Cardiac muscle cell (in vitro differentiated cells and primary cell): ENCODE results near the gene PPIAL4G. TPM values are rescaled to one million over a fixed set of nuclear protein-coding genes. Genes with fewer than 3 reads are reported as not detected.
A peak's percentile ranks its signal among the peaks of the same experiment; 100 is the strongest.
"Not testable (repeated sequence)": the region's sequence is repeated elsewhere in the genome, so short reads cannot be mapped to it uniquely, and the experiment has no call there.

Source experiments
- DNase-seq, 2 donors: peaks; one replicate each; pipeline versions ENCODE4 v3.0.0 to v3.0.0-alpha.2; 2010 to 2017; ENCODE audit warnings: low read depth in 1 of 2, low spot score in 1 of 2
- H3K27ac ChIP-seq: fragments of 200-600 bp; sonication (generic); 2 replicates; pipeline ENCODE4 v1.5.1; 2016
- H3K27me3 ChIP-seq: fragments of 200-600 bp; sonication (generic); 2 replicates; pipeline ENCODE4 v1.6.0; 2016; ENCODE audit warnings: control low read depth
- H3K36me3 ChIP-seq: fragments of 200-600 bp; sonication (generic); 2 replicates; pipeline ENCODE4 v1.5.1; 2016; ENCODE audit warnings: control low read depth
- H3K4me1 ChIP-seq: fragments of 200-600 bp; sonication (generic); 2 replicates; pipeline ENCODE4 v1.8.1; 2017; ENCODE audit warnings: low read depth, mild to moderate bottlenecking, mixed run types
- H3K4me3 ChIP-seq: fragments of 200-600 bp; sonication (generic); 2 replicates; pipeline ENCODE4 v1.5.1; 2016; ENCODE audit warnings: mild to moderate bottlenecking
- H3K9me3 ChIP-seq: fragments of 200-600 bp; sonication (generic); 2 replicates; pipeline ENCODE4 v1.5.1; 2017; ENCODE audit warnings: low read depth, mild to moderate bottlenecking, control low read depth
- CTCF ChIP-seq: IDR thresholded peaks from 2 replicates; pipeline ENCODE4 v1.5.1; 2012; ENCODE audit warnings: low read depth, mild to moderate bottlenecking, low read length
- polyA plus RNA-seq: library from polyadenylated mRNA; unstranded; fragments of >200 nt; fragmentation: Nextera tagmentation; extraction: Ambion mirVana; gene quantifications from 2 replicates; pipeline ENCODE4 v1.2.1, GENCODE V29; 2016
- total RNA-seq: library from RNA; depleted of rRNA; stranded (reverse); fragments of >200 nt; gene quantifications from 2 replicates; pipeline ENCODE4 v1.2.3, GENCODE V29; 2016

Gene PPIAL4G
- total and polyA plus RNA-seq, 2 experiments from 2014 or later = not detected

- H3K36me3 ChIP-seq, H3K9me3 ChIP-seq, H3K4me1 ChIP-seq, H3K27me3 ChIP-seq: not testable (repeated sequence)
- Histone ChIP-seq H3K4me3 (peak overlapping the region; percentile 92), H3K27ac (peak overlapping the region; percentile 76)
- DNase-seq = peak; percentile 9 to 10
Observed at GRCh38 chr1:148458901-148459581, 24.1 kb downstream of the PPIAL4G start.

- not testable (repeated sequence) for H3K27ac ChIP-seq, H3K27me3 ChIP-seq, H3K36me3 ChIP-seq, DNase-seq, H3K4me1 ChIP-seq, H3K9me3 ChIP-seq
- peak overlapping the region; percentile 92 for H3K4me3 ChIP-seq
Observed at GRCh38 chr1:148458398-148458797, 24.7 kb downstream of the PPIAL4G start.

- H3K9me3 ChIP-seq, H3K4me3 ChIP-seq, H3K36me3 ChIP-seq, H3K4me1 ChIP-seq, H3K27me3 ChIP-seq, DNase-seq, H3K27ac ChIP-seq: not testable (repeated sequence)
Observed at GRCh38 chr1:148452845-148453244, 30.3 kb downstream of the PPIAL4G start.

- not testable (repeated sequence) for H3K4me3 ChIP-seq
Observed at GRCh38 chr1:148439654-148440325, 43.3 kb downstream of the PPIAL4G start.

GRCh38 chr1:148435406-148435805, 47.7 kb downstream of the PPIAL4G start:
- H3K27me3 ChIP-seq = no peaks in the 10 kb centered on the region
- H3K9me3 ChIP-seq = no peaks in the 10 kb centered on the region
- no peaks in the 10 kb centered on the region for H3K4me1 ChIP-seq
- no peak overlapping the region for H3K4me3 ChIP-seq
- H3K27ac ChIP-seq = no peak overlapping the region
- DNase-seq = no peak
- H3K36me3 ChIP-seq = no peaks in the 10 kb centered on the region
- TF ChIP-seq CTCF = no peak

More at GRCh38 chr1:148439654-148440325, 43.3 kb downstream of the PPIAL4G start:
- H3K27me3 ChIP-seq, H3K36me3 ChIP-seq, H3K9me3 ChIP-seq, H3K4me1 ChIP-seq, H3K27ac ChIP-seq, DNase-seq: not testable (repeated sequence)

- DNase-seq = no peak
- Histone ChIP-seq H3K9me3 (no peaks in the 10 kb centered on the region), H3K27ac (no peak overlapping the region), H3K4me3 (no peak overlapping the region), H3K4me1 (no peaks in the 10 kb centered on the region), H3K36me3 (no peaks in the 10 kb centered on the region), H3K27me3 (no peaks in the 10 kb centered on the region)
- TF ChIP-seq CTCF = no peak
Observed at GRCh38 chr1:148434832-148435231, 48.3 kb downstream of the PPIAL4G start.

GRCh38 chr1:148432916-148433317, 50.2 kb downstream of the PPIAL4G start:
- not testable (repeated sequence) for H3K27me3 ChIP-seq, H3K4me1 ChIP-seq, H3K9me3 ChIP-seq, H3K27ac ChIP-seq, H3K36me3 ChIP-seq, H3K4me3 ChIP-seq
- DNase-seq = peak in 1 of 2 donors; percentile 41

Other genes starting within 250 kb of the PPIAL4G start
- gene NBPF14, start 112.7 kb upstream of the PPIAL4G start, total RNA-seq = 11.7 and 21.9 TPM in 2 replicates
- gene NBPF14, start 112.7 kb upstream of the PPIAL4G start, polyA plus RNA-seq = 12.6 and 20.4 TPM in 2 replicates